GM12865 (cell line): Measurements from ENCODE around the gene SPATS2.

Source experiments
- DNase-seq: peaks from one replicate; pipeline ENCODE4 v3.0.0; 2010; ENCODE audit warnings: low read depth
- H3K4me3 ChIP-seq: 2 replicates; pipeline ENCODE4 v1.5.1; 2011; ENCODE audit warnings: mild to moderate bottlenecking, low read depth, low read length, control low read depth
- CTCF ChIP-seq: IDR thresholded peaks from 2 replicates; pipeline ENCODE4 v1.5.1; 2011; ENCODE audit warnings: low read length, control low read depth, low read depth, inconsistent platforms; ENCODE audit not compliant: insufficient read depth; ENCODE audit errors: missing control alignments

Gene SPATS2

GRCh38 chr12:49546481-49546880 lies 179.2 kb downstream of the SPATS2 start:
- H3K4me3 ChIP-seq: no peak overlapping the region
- no peak for TF ChIP-seq CTCF
- no peak for DNase-seq

- no peak overlapping the region for H3K4me3 ChIP-seq
- TF ChIP-seq CTCF: no peak
- DNase-seq: no peak
Observed at GRCh38 chr12:49547090-49547690, 179.9 kb downstream of the SPATS2 start.

DNA sequence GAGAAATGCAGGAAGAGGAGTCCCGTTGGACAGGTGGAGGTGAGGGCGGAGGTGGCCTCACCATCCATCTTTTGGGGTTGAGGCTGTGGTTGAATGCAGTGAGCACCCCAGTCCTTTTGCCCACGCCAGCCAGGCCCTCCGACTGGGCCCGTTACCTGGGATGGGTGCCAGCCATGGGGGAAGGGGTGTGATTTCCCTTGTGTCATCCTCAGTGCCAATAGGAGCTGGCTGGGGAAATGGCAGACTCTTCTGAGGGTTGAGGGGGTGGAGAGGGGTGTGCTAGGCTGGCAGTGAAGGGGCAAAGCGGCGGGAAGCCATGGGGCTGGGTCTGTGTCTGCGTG lies 181.2 kb downstream of the SPATS2 start:
- TF ChIP-seq CTCF: no peak
- H3K4me3 ChIP-seq: no peak overlapping the region
- no peak for DNase-seq

DNA sequence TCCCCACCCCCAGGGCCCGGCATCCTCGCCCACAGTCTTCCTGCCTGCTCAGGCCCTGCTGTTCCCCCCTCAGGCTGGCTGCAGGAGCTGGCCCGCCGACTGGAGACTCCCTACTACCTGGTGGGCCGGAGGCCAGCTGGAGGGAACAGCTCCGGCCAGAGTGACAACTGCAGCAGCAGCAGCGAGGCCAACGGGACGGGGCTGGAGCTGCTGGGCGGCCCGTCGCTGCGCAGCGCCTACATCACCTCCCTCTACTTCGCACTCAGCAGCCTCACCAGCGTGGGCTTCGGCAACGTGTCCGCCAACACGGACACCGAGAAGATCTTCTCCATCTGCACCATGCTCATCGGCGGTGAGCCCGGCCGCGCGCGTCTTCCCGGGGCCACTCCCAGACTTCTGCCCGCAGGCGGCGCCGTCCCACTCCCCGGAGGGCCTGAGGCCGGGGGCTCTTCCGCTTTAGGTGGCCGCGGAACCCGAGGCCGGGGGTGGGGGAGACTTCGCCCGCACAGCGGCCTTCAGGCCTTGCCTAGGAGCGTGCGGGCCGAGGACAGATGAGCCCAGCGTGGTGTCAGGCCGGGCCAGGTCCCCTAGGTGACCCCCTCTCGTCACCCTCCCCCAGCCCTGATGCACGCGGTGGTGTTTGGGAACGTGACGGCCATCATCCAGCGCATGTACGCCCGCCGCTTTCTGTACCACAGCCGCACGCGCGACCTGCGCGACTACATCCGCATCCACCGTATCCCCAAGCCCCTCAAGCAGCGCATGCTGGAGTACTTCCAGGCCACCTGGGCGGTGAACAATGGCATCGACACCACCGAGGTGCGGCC lies 181.8 kb downstream of the SPATS2 start:
- no peak for TF ChIP-seq CTCF
- no peak for DNase-seq
- no peak overlapping the region for H3K4me3 ChIP-seq

GRCh38 chr12:49549735-49550692 lies 182.8 kb downstream of the SPATS2 start:
- no peak for DNase-seq
- TF ChIP-seq CTCF: no peak
- H3K4me3 ChIP-seq: no peak overlapping the region

DNA sequence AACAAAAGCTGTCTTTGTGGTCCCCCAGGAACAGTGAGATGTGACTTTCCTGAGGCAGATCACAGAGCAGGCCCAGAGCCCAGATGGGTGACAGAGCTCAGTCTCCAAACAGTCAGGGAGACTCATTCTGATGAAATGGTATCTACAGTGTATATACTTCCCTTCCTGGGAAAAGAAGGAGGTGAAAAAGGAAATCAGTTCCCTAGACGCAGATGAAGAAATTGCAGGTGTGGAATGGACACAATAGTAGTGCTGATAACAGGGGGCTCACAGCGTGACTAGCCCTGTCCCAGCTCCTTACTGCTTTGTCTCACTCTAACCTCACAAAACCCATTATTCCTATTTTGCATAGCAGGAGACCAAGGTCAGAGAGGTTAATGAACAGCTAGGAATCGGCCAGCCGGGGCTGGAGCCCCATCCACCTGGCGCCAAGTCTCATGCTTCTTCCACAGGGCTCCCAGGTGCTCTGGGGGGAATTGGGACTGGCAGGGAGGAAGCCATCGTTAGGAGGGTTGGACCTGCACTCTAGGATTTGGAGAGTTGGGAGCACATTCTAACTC lies 183.5 kb downstream of the SPATS2 start:
- DNase-seq: no peak
- no peak overlapping the region for H3K4me3 ChIP-seq
- TF ChIP-seq CTCF: no peak
